Endodermal cell (in vitro differentiated cells): ENCODE measurements around the gene HOXA5. TPM values are rescaled to one million over a fixed set of nuclear protein-coding genes. Genes with fewer than 3 reads are reported as not detected.

ENCODE experiments used
- DNase-seq: peaks from one replicate; pipeline ENCODE4 v3.0.0-alpha.2; 2017
- H3K27ac ChIP-seq: 2 replicates; pipeline ENCODE4 v1.5.1; 2013; ENCODE audit warnings: mild to moderate bottlenecking, low read depth, low read length, moderate library complexity
- H3K27me3 ChIP-seq: 2 replicates; pipeline ENCODE4 v1.6.1; 2013; ENCODE audit warnings: mild to moderate bottlenecking, low read length, moderate library complexity; ENCODE audit not compliant: insufficient read depth, control insufficient read depth, poor library complexity, severe bottlenecking
- H3K36me3 ChIP-seq: 2 replicates; pipeline ENCODE4 v1.7.0; 2013; ENCODE audit warnings: mild to moderate bottlenecking, low read length, moderate library complexity; ENCODE audit not compliant: control insufficient read depth, insufficient read depth
- H3K4me1 ChIP-seq: one replicate; pipeline ENCODE4 v1.7.0; 2013; ENCODE audit warnings: low read length; ENCODE audit not compliant: control insufficient read depth, insufficient read depth
- H3K4me3 ChIP-seq: 2 replicates; pipeline ENCODE4 v1.5.1; 2013; ENCODE audit warnings: mild to moderate bottlenecking, low read length, moderate library complexity
- H3K9ac ChIP-seq: 2 replicates; pipeline ENCODE4 v1.6.1; 2013; ENCODE audit warnings: mild to moderate bottlenecking, low read length, moderate library complexity; ENCODE audit not compliant: poor library complexity, severe bottlenecking; ENCODE audit errors: extremely low read depth
- H3K9me3 ChIP-seq: 2 replicates; pipeline ENCODE4 v1.6.1; 2013; ENCODE audit warnings: mild to moderate bottlenecking, low read length, moderate library complexity; ENCODE audit not compliant: control insufficient read depth
- H3K27ac Mint-ChIP-seq: 2 replicates; pipeline ENCODE4 v1.8.0; 2020; ENCODE audit warnings: mixed read lengths
- H3K27me3 Mint-ChIP-seq: 2 replicates; pipeline ENCODE4 v1.8.0; 2021; ENCODE audit warnings: mild to moderate bottlenecking, mixed read lengths; ENCODE audit not compliant: insufficient read depth
- H3K36me3 Mint-ChIP-seq: 2 replicates; pipeline ENCODE4 v1.8.0; 2020; ENCODE audit warnings: low read depth, mixed read lengths
- H3K4me1 Mint-ChIP-seq: 2 replicates; pipeline ENCODE4 v1.8.0; 2020; ENCODE audit warnings: mixed read lengths
- H3K4me3 Mint-ChIP-seq: 2 replicates; pipeline ENCODE4 v1.8.0; 2020; ENCODE audit warnings: mild to moderate bottlenecking, moderate library complexity, mixed read lengths
- H3K9me3 Mint-ChIP-seq: 2 replicates; pipeline ENCODE4 v1.8.0; 2020; ENCODE audit warnings: mild to moderate bottlenecking, mixed read lengths
- WGBS, 2 experiments: methylation state at CpG; one replicate each; pipeline versions ENCODE4 v1.1.5 to v1.1.7; 2013; ENCODE audit warnings: missing lambda C conversion rate in 2 of 2, mixed read lengths in 1 of 2; ENCODE audit not compliant: insufficient coverage in 1 of 2, insufficient read length in 1 of 2; 5-methylcytosine and 5-hydroxymethylcytosine counted together
- total RNA-seq, 2 donors: library from RNA; stranded (reverse); fragmentation: NEBNext Ultra II Directional in 1 of 2; extraction: Animal tissue kit (Norgen Biotek cat#: 25700) in 1 of 2; gene quantifications; 2 replicates in 1 of 2; 3 replicates in 1 of 2; pipeline ENCODE4 v1.2.1, GENCODE V29; 2021
- TF ChIP-seq, protein P1 (sequence below): fragments of 200-600 bp; sonication (generic); conservative IDR thresholded peaks from 2 replicates; pipeline ENCODE4 v1.5.0; 2021; ENCODE audit warnings: antibody characterized with exemption, mild to moderate bottlenecking

Gene HOXA5
- total RNA-seq, 2 donors from 2014 or later, result not detected

- Mint-ChIP-seq H3K27me3 (peaks cover 99% of the 10 kb centered on the region), H3K9me3 (peaks cover 43% of the 10 kb centered on the region), H3K4me1 (no peaks in the 10 kb centered on the region), H3K27ac (no peak overlapping the region), H3K36me3 (peaks cover 2% of the 10 kb centered on the region), H3K4me3 (no peak overlapping the region)
- H3K4me1 ChIP-seq, result no peaks in the 10 kb centered on the region
- H3K27ac ChIP-seq, result no peak overlapping the region
- WGBS, 2 experiments, result 39 to 49% methylated on average over 19 to 29 of the region's 30 CpGs
- no peaks in the 10 kb centered on the region for H3K36me3 ChIP-seq
- no peak overlapping the region for H3K4me3 ChIP-seq
- H3K9me3 ChIP-seq, result peaks cover 38% of the 10 kb centered on the region
- peak; percentile 44 for DNase-seq
- H3K9ac ChIP-seq, result no peak overlapping the region
- TF ChIP-seq, protein P1, sequence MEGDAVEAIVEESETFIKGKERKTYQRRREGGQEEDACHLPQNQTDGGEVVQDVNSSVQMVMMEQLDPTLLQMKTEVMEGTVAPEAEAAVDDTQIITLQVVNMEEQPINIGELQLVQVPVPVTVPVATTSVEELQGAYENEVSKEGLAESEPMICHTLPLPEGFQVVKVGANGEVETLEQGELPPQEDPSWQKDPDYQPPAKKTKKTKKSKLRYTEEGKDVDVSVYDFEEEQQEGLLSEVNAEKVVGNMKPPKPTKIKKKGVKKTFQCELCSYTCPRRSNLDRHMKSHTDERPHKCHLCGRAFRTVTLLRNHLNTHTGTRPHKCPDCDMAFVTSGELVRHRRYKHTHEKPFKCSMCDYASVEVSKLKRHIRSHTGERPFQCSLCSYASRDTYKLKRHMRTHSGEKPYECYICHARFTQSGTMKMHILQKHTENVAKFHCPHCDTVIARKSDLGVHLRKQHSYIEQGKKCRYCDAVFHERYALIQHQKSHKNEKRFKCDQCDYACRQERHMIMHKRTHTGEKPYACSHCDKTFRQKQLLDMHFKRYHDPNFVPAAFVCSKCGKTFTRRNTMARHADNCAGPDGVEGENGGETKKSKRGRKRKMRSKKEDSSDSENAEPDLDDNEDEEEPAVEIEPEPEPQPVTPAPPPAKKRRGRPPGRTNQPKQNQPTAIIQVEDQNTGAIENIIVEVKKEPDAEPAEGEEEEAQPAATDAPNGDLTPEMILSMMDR, result no peak
- H3K27me3 ChIP-seq, result peaks cover 100% of the 10 kb centered on the region
Observed at GRCh38 chr7:27157702-27158431, 14.4 kb upstream of the HOXA5 start.

- no peak overlapping the region for H3K27ac Mint-ChIP-seq
- peaks cover 99% of the 10 kb centered on the region for H3K27me3 Mint-ChIP-seq
- Histone ChIP-seq H3K27me3 (peaks cover 100% of the 10 kb centered on the region), H3K4me1 (no peaks in the 10 kb centered on the region), H3K27ac (no peak overlapping the region), H3K36me3 (no peaks in the 10 kb centered on the region), H3K4me3 (no peak overlapping the region), H3K9ac (no peak overlapping the region), H3K9me3 (peaks cover 38% of the 10 kb centered on the region)
- H3K36me3 Mint-ChIP-seq, result peaks cover 2% of the 10 kb centered on the region
- DNase-seq, result peak; percentile 31
- H3K4me3 Mint-ChIP-seq, result no peak overlapping the region
- TF ChIP-seq, protein P1, result no peak
- no peaks in the 10 kb centered on the region for H3K4me1 Mint-ChIP-seq
- peaks cover 43% of the 10 kb centered on the region for H3K9me3 Mint-ChIP-seq
- 36 to 47% methylated on average over 6 to 30 of the region's 30 CpGs for WGBS, 2 experiments
Observed at GRCh38 chr7:27156916-27157701, 13.6 kb upstream of the HOXA5 start.

- Histone ChIP-seq H3K9ac (no peak within 1 kb of the TSS), H3K4me3 (peak within 1 kb of the TSS; percentile 62), H3K27ac (no peak within 1 kb of the TSS), H3K36me3 (no peaks in the 10 kb centered on the region), H3K27me3 (peaks cover 100% of the 10 kb centered on the region), H3K9me3 (peaks cover 38% of the 10 kb centered on the region), H3K4me1 (no peaks in the 10 kb centered on the region)
- 0 to 12% methylated on average over 5 to 31 of the region's 33 CpGs for WGBS, 2 experiments
- DNase-seq, result peak; percentile 90
- H3K27ac Mint-ChIP-seq, result no peak within 1 kb of the TSS
- H3K9me3 Mint-ChIP-seq, result peaks cover 43% of the 10 kb centered on the region
- TF ChIP-seq, protein P1, result no peak
- peak within 1 kb of the TSS; percentile 46 for H3K4me3 Mint-ChIP-seq
- H3K36me3 Mint-ChIP-seq, result peaks cover 2% of the 10 kb centered on the region
- peaks cover 99% of the 10 kb centered on the region for H3K27me3 Mint-ChIP-seq
- no peaks in the 10 kb centered on the region for H3K4me1 Mint-ChIP-seq
Observed at GRCh38 chr7:27156508-27156898, 13.0 kb upstream of the HOXA5 start, which contains the start of gene HOXA7. TSS of gene HOXA7 (minus strand) at chr7:27156675. CDS start at chr7:27156545, 130 bp downstream.
